ENCODE data around the gene TBX1. TPM values are rescaled to one million over a fixed set of nuclear protein-coding genes. Genes with fewer than 3 reads are reported as not detected.

Gene TBX1
- polyA plus RNA-seq, 1 donor (not counting 4 experiments of a cell fraction or from before 2014, with no cell fraction given) = 0.10 TPM

DNA sequence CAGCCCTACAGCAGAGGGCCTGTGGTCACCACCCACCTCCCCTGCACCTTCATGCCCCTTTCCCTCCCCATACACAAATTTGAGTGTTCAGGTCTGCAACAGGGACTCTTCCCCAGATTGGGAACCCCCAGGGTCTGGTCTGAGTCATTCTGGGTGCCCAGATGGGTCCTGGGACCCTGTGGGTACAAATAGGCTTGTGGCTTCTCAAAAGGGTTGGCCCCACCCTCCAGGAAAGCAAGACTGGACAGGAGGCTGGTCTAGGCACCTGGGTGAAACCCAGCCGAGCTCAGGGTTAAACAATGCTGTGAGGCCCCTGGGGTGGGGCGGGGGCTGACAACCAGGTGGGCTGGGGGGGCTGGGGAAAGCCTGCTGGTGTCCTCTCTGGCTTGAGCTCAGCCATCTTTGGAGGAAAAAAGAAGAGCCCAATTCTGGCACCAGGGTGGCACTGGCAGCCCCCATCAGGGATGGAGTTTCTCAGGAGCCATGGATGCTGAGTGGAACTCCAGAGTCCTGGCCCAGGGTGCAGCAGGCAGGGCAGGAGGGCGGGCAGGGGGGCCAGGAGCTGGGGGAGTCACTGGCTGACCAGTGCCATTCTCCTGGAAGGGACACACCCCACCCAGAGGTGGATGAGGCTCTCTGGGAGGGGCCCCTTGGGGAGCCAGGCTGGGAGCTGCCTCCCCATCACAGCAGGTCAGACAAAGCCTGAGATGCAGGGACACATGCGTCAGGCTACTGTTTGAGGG, 45.2 kb upstream of the TBX1 start:
- Histone ChIP-seq H3K36me3 (ENCODE audit: control insufficient read depth in 2 of 2, extremely low read depth in 1 of 2, insufficient read depth in 2 of 2, low read length in 2 of 2) (no peaks in the 10 kb centered on the region), H3K4me3 (ENCODE audit: control insufficient read depth in 2 of 3, extremely low read depth in 1 of 3, insufficient read depth in 2 of 3, low read depth in 1 of 3, low read length in 3 of 3) (peak overlapping the region; percentile 51 to 59 (median 52)), H3K9me3 (ENCODE audit: control insufficient read depth, low read depth, low read length) (no peaks in the 10 kb centered on the region), H3K27ac (ENCODE audit: control insufficient read depth, insufficient read depth, low read length) (no peak overlapping the region), H3K9me1 (ENCODE audit: control insufficient read depth, extremely low read depth, insufficient read depth, low read length) (no peaks in the 10 kb centered on the region), H3K79me2 (ENCODE audit: control insufficient read depth, insufficient read depth, low read length) (no peaks in the 10 kb centered on the region), H3K4me1 (ENCODE audit: control insufficient read depth, extremely low read depth, insufficient read depth, low read length) (peaks cover 11% of the 10 kb centered on the region), H2AFZ (ENCODE audit: control insufficient read depth, low read length) (no peak overlapping the region), H3K27me3 (ENCODE audit: control insufficient read depth, extremely low read depth, insufficient read depth, low read length) (peaks cover 42% of the 10 kb centered on the region), H3K4me2 (ENCODE audit: control insufficient read depth, extremely low read depth, insufficient read depth, low read depth, low read length) (peak overlapping the region; percentile 73), H4K20me1 (ENCODE audit: control insufficient read depth, extremely low read depth, insufficient read depth, low read length) (no peaks in the 10 kb centered on the region), H3K9ac (ENCODE audit: control insufficient read depth, extremely low read depth, insufficient read depth, low read length) (no peak overlapping the region)
- TF ChIP-seq EZH2 (IDR thresholded peaks at IDR 0.05; ENCODE audit: low read length) = no peak
- TF ChIP-seq, protein P1, sequence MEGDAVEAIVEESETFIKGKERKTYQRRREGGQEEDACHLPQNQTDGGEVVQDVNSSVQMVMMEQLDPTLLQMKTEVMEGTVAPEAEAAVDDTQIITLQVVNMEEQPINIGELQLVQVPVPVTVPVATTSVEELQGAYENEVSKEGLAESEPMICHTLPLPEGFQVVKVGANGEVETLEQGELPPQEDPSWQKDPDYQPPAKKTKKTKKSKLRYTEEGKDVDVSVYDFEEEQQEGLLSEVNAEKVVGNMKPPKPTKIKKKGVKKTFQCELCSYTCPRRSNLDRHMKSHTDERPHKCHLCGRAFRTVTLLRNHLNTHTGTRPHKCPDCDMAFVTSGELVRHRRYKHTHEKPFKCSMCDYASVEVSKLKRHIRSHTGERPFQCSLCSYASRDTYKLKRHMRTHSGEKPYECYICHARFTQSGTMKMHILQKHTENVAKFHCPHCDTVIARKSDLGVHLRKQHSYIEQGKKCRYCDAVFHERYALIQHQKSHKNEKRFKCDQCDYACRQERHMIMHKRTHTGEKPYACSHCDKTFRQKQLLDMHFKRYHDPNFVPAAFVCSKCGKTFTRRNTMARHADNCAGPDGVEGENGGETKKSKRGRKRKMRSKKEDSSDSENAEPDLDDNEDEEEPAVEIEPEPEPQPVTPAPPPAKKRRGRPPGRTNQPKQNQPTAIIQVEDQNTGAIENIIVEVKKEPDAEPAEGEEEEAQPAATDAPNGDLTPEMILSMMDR (optimal IDR thresholded peaks at IDR 0.05 in 1 of 3, IDR thresholded peaks at IDR 0.05 in 1 of 3, conservative IDR thresholded peaks at IDR 0.05 in 1 of 3; ENCODE audit: extremely low read depth in 1 of 3, insufficient read depth in 2 of 3, low read length in 3 of 3) = no peak
- dilution Hi-C loops (cut with MboI; ENCODE audit: extremely low pct_ligation_motif_present, low sequenced_read_pairs) = no loop called here
- DNase-seq (ENCODE audit: low read depth, low spot score) (no peak), FAIRE-seq (no peak)

DNA sequence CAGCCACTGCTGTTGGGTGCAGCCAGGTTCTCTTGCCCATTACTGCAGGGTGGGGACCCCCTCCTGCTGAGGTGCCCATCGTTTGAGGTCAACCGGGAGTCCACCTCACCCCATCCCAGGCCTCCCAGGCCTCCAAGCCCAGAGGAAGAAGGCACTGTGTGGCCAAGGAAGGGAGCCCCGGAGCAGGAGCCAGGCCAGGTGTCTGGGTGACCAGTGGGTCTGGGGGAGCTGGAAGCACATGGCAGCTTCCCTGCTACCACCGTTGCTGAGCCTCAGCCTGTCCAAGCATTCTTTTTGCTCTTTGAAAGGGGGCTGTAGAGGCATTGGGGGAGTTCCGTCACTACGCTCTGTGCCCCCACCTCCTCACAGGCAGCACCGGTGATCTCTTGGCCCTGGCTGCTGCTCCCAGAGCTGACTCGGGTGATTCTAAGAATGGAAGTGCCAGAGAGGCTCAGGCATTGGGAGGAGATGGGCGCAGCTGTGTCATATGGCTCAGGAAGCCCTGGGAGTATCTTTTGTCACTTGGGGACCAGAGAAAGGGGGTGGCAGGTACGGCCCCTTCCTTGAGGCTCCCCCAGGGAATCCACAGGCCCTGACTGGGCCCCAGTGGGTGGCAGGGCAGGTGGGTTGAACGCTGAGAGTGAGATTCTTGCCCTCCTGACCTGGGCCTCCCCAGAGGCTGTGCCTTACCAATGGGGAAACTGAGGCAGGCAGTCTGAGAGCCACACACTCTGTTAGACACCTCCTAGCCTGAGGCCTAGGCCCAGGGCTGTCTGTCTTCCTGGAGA, 44.3 kb upstream of the TBX1 start:
- Histone ChIP-seq H3K79me2 (ENCODE audit: control insufficient read depth, insufficient read depth, low read length) (no peaks in the 10 kb centered on the region), H3K4me1 (ENCODE audit: control insufficient read depth, extremely low read depth, insufficient read depth, low read length) (peaks cover 11% of the 10 kb centered on the region), H3K36me3 (ENCODE audit: control insufficient read depth in 2 of 2, extremely low read depth in 1 of 2, insufficient read depth in 2 of 2, low read length in 2 of 2) (no peaks in the 10 kb centered on the region), H4K20me1 (ENCODE audit: control insufficient read depth, extremely low read depth, insufficient read depth, low read length) (no peaks in the 10 kb centered on the region), H3K27ac (ENCODE audit: control insufficient read depth, insufficient read depth, low read length) (no peak overlapping the region), H3K9me1 (ENCODE audit: control insufficient read depth, extremely low read depth, insufficient read depth, low read length) (no peaks in the 10 kb centered on the region), H3K4me3 (ENCODE audit: control insufficient read depth in 2 of 3, extremely low read depth in 1 of 3, insufficient read depth in 2 of 3, low read depth in 1 of 3, low read length in 3 of 3) (no peak overlapping the region), H3K9ac (ENCODE audit: control insufficient read depth, extremely low read depth, insufficient read depth, low read length) (no peak overlapping the region), H3K9me3 (ENCODE audit: control insufficient read depth, low read depth, low read length) (no peaks in the 10 kb centered on the region), H2AFZ (ENCODE audit: control insufficient read depth, low read length) (no peak overlapping the region), H3K4me2 (ENCODE audit: control insufficient read depth, extremely low read depth, insufficient read depth, low read depth, low read length) (no peak overlapping the region), H3K27me3 (ENCODE audit: control insufficient read depth, extremely low read depth, insufficient read depth, low read length) (peaks cover 45% of the 10 kb centered on the region)
- DNase-seq (ENCODE audit: low read depth, low spot score) (no peak), FAIRE-seq (no peak)
- TF ChIP-seq, protein P1 (optimal IDR thresholded peaks at IDR 0.05 in 1 of 3, IDR thresholded peaks at IDR 0.05 in 1 of 3, conservative IDR thresholded peaks at IDR 0.05 in 1 of 3; ENCODE audit: extremely low read depth in 1 of 3, insufficient read depth in 2 of 3, low read length in 3 of 3) = no peak
- TF ChIP-seq EZH2 (IDR thresholded peaks at IDR 0.05; ENCODE audit: low read length) = no peak
- dilution Hi-C loops (cut with MboI; ENCODE audit: extremely low pct_ligation_motif_present, low sequenced_read_pairs) = no loop called here

Data from keratinocyte (primary cell).